ENCODE measurements around the gene PRSS1.

Gene PRSS1

DNA sequence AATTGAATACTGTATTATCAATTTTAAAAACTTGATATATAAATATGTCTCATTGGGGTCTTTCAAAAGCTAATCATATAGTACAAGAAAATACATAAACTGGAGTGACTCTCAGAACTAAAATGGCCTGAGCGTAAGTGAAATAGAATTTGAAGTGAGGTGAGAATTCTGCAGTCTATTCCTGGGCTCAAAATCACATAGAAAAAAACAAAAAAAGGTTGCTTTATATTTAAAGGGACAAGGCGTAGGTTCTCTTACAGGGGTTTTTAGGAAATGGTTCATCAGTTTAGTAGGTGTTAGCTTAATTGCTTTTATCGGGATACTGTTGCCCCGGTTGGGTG, 36.7 kb upstream of the PRSS1 start:
- in situ Hi-C loops (cut with MboI; ENCODE audit: low pct_unique_long_range_greater_than_20kb, low sequenced_read_pairs, unreplicated experiment) = no loop called here
- no peak for DNase-seq (ENCODE audit: low spot score)
- TF ChIP-seq, protein P1, sequence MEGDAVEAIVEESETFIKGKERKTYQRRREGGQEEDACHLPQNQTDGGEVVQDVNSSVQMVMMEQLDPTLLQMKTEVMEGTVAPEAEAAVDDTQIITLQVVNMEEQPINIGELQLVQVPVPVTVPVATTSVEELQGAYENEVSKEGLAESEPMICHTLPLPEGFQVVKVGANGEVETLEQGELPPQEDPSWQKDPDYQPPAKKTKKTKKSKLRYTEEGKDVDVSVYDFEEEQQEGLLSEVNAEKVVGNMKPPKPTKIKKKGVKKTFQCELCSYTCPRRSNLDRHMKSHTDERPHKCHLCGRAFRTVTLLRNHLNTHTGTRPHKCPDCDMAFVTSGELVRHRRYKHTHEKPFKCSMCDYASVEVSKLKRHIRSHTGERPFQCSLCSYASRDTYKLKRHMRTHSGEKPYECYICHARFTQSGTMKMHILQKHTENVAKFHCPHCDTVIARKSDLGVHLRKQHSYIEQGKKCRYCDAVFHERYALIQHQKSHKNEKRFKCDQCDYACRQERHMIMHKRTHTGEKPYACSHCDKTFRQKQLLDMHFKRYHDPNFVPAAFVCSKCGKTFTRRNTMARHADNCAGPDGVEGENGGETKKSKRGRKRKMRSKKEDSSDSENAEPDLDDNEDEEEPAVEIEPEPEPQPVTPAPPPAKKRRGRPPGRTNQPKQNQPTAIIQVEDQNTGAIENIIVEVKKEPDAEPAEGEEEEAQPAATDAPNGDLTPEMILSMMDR (IDR thresholded peaks at IDR 0.05; ENCODE audit: extremely low read depth, insufficient read depth, missing control alignments) = no peak

DNA sequence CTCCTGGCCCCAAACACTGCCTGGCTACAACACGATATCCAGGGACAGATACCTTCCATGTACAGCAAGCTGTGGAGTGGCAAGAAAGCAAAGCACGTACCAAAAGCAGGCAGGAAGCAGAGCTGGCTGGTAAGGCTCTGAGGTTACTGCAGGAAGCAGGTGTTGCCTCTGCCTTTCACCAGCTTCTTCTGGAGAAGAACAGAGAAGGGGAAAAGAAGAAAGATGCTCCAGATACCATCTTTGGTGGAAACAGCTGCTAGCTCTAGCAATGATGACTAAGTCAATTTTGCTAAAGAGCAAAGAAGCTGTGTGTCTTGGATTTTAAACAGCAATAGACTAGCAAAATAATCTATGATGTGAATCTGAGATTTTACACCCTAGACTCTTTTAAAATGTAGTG, 34.9 kb upstream of the PRSS1 start:
- in situ Hi-C loops (cut with MboI; ENCODE audit: low pct_unique_long_range_greater_than_20kb, low sequenced_read_pairs, unreplicated experiment) = no loop called here
- no peak for DNase-seq (ENCODE audit: low spot score)
- TF ChIP-seq, protein P1 (IDR thresholded peaks at IDR 0.05; ENCODE audit: extremely low read depth, insufficient read depth, missing control alignments) = no peak

DNA sequence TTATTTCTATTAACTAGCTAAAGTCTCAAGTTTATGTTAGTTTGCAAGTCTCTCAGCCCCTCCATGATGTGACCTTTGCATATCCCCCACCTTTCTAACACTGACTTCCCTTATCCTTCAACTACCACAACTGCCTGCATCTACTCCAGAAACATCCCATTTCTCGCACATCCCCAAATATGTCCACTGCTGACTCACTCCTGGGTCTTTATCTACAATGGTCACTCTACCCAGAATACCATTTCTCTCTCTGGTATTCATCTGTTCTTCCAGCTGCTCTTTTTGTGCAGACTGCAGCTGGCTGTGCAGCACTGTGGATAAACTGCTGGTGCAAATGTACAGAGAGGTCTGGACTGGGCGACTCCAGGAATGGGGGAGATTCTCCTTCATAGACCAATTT, 32.7 kb upstream of the PRSS1 start:
- TF ChIP-seq, protein P1 (IDR thresholded peaks at IDR 0.05; ENCODE audit: extremely low read depth, insufficient read depth, missing control alignments) = no peak
- no peak for DNase-seq (ENCODE audit: low spot score)
- in situ Hi-C loops (cut with MboI; ENCODE audit: low pct_unique_long_range_greater_than_20kb, low sequenced_read_pairs, unreplicated experiment) = no loop called here

DNA sequence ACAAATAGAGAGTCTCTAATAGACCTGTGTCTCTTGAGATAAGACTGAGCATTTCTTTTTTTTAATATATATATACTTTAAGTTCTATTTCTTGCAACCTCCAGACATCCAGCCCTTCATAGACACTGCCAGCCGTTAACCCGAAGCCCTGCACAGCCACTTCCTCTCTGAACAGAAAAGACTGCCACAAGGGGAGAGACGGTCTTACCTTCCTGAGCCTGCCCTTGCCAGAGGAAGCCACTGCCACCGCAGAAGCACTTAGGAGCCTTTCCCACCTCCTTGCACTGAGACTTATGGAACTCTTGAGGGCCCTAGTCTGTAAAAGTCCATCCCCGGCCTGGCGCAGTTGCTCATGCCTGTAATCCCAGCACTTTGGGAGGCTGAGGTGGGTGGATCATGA, 31.8 kb upstream of the PRSS1 start:
- TF ChIP-seq, protein P1 (IDR thresholded peaks at IDR 0.05; ENCODE audit: extremely low read depth, insufficient read depth, missing control alignments) = no peak
- in situ Hi-C loops (cut with MboI; ENCODE audit: low pct_unique_long_range_greater_than_20kb, low sequenced_read_pairs, unreplicated experiment) = no loop called here
- DNase-seq (ENCODE audit: low spot score) = no peak

DNA sequence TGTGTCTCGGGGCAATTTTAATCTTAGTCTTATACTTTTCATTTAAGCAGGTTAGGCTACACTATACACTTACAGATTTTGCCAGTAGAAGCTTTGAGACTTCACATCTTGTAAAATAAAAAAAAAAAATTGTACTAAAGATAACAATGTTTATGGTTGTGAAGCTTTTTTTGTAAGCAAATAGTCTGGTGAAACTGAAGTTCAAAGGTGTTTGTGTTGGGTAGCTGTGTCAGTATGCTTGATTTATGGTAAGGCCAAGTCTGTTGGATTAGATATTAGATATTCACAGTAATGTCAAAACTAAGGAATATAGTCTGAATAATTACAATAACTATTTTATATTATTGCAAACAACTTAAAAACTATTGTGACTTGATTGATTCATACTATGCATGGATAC, 31.0 kb upstream of the PRSS1 start:
- in situ Hi-C loops (cut with MboI; ENCODE audit: low pct_unique_long_range_greater_than_20kb, low sequenced_read_pairs, unreplicated experiment) = no loop called here
- DNase-seq (ENCODE audit: low spot score) = no peak
- TF ChIP-seq, protein P1 (IDR thresholded peaks at IDR 0.05; ENCODE audit: extremely low read depth, insufficient read depth, missing control alignments) = no peak

DNA sequence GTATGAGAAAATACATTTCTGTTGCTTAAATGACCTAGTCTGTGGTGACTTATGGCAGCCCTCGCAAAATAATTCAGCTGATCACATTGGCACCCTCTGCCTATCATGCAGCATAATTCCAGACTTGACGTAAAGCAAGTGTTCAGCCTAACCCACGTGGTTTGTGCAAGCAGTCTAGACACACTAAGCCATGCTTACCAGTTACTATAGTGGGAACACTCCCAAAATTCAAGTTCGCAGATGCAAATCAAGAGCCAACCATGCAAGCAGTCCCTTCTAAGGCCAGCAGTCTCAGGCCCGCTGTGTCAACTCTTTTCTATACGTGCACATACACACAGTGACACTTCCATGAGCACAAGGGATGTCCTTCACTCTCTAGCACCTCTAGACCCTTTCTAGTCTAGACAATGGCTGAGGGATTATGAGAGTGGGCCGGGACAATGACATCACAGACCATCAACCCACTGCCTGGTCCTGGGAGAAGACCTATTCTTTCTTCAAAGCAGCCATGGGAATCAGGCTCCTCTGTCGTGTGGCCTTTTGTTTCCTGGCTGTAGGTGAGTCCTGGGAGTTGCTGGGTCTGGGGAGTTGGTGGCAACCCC, 29.0 kb upstream of the PRSS1 start:
- TF ChIP-seq, protein P1 (IDR thresholded peaks at IDR 0.05; ENCODE audit: extremely low read depth, insufficient read depth, missing control alignments) = no peak
- in situ Hi-C loops (cut with MboI; ENCODE audit: low pct_unique_long_range_greater_than_20kb, low sequenced_read_pairs, unreplicated experiment) = no loop called here

DNA sequence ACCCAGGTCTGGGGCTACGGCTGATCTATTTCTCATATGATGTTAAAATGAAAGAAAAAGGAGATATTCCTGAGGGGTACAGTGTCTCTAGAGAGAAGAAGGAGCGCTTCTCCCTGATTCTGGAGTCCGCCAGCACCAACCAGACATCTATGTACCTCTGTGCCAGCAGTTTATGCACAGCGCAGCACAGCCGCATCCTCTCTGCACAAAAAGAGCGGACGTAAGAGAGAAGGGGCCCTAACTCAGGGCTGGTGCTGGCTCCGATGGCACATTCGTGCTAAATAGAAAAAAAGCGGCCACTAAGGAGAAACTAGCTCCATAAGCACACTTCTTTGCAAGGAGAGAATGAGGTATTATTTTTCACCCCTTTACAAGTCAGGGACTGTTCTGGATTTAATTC, 28.3 kb upstream of the PRSS1 start:
- TF ChIP-seq, protein P1 (IDR thresholded peaks at IDR 0.05; ENCODE audit: extremely low read depth, insufficient read depth, missing control alignments) = no peak
- in situ Hi-C loops (cut with MboI; ENCODE audit: low pct_unique_long_range_greater_than_20kb, low sequenced_read_pairs, unreplicated experiment) = no loop called here
- no peak for DNase-seq (ENCODE audit: low spot score)

More for the DNA sequence above, 29.0 kb upstream of the PRSS1 start:
- no peak for DNase-seq (ENCODE audit: low spot score)

All from GM13977 (cell line).